Activated naive CD4-positive, alpha-beta T cell treated with Interleukin-2 at 50 U/mL for 16 hours (primary cell): Measurements from ENCODE around the gene HMCN1.
"Not testable (repeated sequence)": the region's sequence is repeated elsewhere in the genome, so short reads cannot be mapped to it uniquely, and the experiment has no call there.

Experiments used
- DNase-seq: peaks from one replicate; pipeline ENCODE4 v3.0.0-alpha.2; 2020

The HMCN1 gene

GRCh38 chr1:186165303-186165702, 431.1 kb downstream of the HMCN1 start:
- DNase-seq = no peak

- no peak for DNase-seq
Measured at GRCh38 chr1:186167096-186167668, 433.0 kb downstream of the HMCN1 start.

GRCh38 chr1:186175588-186175987, 441.4 kb downstream of the HMCN1 start:
- DNase-seq = no peak

GRCh38 chr1:186178426-186179043, 444.3 kb downstream of the HMCN1 start:
- no peak for DNase-seq

- DNase-seq = no peak
Measured at GRCh38 chr1:186179231-186179630, 445.0 kb downstream of the HMCN1 start.

- no peak for DNase-seq
Measured at GRCh38 chr1:186183219-186183618, 449.0 kb downstream of the HMCN1 start.

GRCh38 chr1:186183970-186184628, 449.9 kb downstream of the HMCN1 start:
- no peak for DNase-seq

- DNase-seq = not testable (repeated sequence)
Measured at GRCh38 chr1:186186251-186186650, 452.1 kb downstream of the HMCN1 start.

- DNase-seq = no peak
Measured at GRCh38 chr1:186187601-186188000, 453.4 kb downstream of the HMCN1 start.

- no peak for DNase-seq
Measured at GRCh38 chr1:186188004-186188539, 453.9 kb downstream of the HMCN1 start.

GRCh38 chr1:186188736-186189135, 454.5 kb downstream of the HMCN1 start:
- DNase-seq = no peak

- DNase-seq = no peak
Measured at GRCh38 chr1:186189156-186189555, 455.0 kb downstream of the HMCN1 start.

GRCh38 chr1:186191511-186191910, 457.3 kb downstream of the HMCN1 start:
- no peak for DNase-seq

GRCh38 chr1:186193224-186193623, 459.0 kb downstream of the HMCN1 start:
- no peak for DNase-seq

GRCh38 chr1:186194107-186194756, 460.0 kb downstream of the HMCN1 start:
- no peak for DNase-seq

- DNase-seq = no peak
Measured at GRCh38 chr1:186195377-186195931, 461.3 kb downstream of the HMCN1 start.

GRCh38 chr1:186202271-186202764, 468.1 kb downstream of the HMCN1 start:
- no peak for DNase-seq

GRCh38 chr1:186202776-186203175, 468.6 kb downstream of the HMCN1 start:
- no peak for DNase-seq

- no peak for DNase-seq
Measured at GRCh38 chr1:186206048-186206570, 471.9 kb downstream of the HMCN1 start.

GRCh38 chr1:186207391-186208085, 473.3 kb downstream of the HMCN1 start:
- no peak for DNase-seq

GRCh38 chr1:186208405-186209129, 474.4 kb downstream of the HMCN1 start:
- no peak for DNase-seq

- no peak for DNase-seq
Measured at GRCh38 chr1:186210258-186210657, 476.1 kb downstream of the HMCN1 start.
